NCI-H345 treated with DMSO at 0.1 percent for 48 hours (cell line): ENCODE results near the gene SSH2.
"Not testable (repeated sequence)": the region's sequence is repeated elsewhere in the genome, so short reads cannot be mapped to it uniquely, and the experiment has no call there.

Experiments
- DNase-seq: peaks from one replicate; lab custom pipeline; 2025; ENCODE audit not compliant: unreplicated experiment; lab: John Stamatoyannopoulos, UW

The SSH2 gene

GRCh38 chr17:29929533-29930408 lies at the start of gene SSH2:
TSS of gene SSH2 (minus strand) at chr17:29930228. CDS start at chr17:29930000, 228 bp downstream.
- DNase-seq: peak; percentile 93

GRCh38 chr17:29977836-29978235 lies 47.8 kb upstream of the SSH2 start:
- no peak for DNase-seq

DNA sequence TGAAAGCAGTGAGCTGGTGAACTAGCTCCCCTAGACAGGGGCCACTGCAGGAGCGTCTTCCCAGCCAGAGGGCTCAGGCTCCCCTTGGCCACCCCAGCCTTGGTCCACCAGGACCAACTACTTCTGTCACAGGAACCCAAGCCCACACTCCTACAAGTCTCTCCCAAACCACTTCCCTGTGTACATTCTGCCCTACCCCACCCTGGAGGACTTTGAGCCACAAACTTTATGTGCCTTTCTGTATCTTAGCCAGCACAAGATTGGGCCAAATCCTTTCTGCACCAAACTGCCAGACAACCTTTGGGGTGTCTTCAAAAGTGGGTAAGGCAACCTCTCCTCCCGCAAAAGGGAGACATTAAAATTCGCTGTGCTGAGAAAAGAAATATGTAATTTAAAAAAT lies 43.0 kb upstream of the SSH2 start:
- DNase-seq: no peak

- no peak for DNase-seq
These were observed 42.2 kb upstream of the SSH2 start for GRCh38 chr17:29972277-29972676.

DNA sequence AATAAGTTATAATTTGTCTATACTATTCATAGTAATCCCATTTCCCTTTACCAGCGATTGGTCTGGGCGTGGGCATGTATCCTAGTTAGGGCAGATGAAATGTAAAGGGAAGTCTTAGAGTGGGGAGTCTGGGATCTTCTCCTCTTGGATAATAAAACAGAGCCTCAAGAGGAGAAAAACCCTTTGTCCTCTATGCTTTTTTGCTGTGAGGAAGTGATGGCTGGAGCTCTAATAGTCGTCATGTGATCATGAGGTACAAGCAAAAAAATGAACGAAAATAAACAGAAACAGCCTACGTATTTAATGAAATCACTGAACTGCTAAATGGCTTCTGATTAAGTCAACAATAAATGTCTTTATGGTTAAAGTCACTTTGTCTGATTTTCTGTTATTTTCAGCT lies 38.2 kb upstream of the SSH2 start:
- DNase-seq: no peak

GRCh38 chr17:29962656-29963055 lies 32.6 kb upstream of the SSH2 start:
- DNase-seq: no peak

DNA sequence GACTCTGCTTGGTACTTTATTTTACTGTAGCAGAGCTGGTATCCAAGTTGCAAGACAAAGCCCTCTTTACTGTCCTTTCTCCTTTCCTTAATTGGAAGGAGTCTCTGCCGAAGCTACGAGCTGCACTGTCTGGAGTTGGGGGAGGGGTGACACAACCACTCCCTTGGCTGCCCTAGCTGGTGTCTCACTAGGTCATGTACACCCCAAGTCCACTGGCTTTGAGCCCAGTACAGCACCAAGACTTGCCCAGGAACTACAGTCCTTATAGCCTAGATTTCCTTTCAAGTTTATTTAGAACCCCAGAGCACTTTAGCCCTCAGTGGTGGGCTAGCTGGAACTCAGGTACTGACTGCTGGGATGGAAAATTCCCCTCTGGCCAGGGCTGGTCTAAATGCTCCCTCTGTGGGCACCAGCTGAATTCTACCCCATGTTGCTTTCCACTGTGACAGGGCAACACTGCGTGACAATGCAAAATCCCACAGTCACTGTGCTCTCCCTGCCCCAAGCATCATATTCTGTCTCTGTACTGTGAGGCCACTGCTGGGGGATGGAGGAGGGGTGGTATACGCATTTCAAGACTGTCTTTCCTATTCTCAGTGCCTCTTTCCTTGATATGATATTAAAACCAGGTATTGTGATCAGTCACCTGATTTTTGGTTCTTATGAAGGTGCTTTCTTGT lies 29.8 kb upstream of the SSH2 start:
- no peak for DNase-seq

DNA sequence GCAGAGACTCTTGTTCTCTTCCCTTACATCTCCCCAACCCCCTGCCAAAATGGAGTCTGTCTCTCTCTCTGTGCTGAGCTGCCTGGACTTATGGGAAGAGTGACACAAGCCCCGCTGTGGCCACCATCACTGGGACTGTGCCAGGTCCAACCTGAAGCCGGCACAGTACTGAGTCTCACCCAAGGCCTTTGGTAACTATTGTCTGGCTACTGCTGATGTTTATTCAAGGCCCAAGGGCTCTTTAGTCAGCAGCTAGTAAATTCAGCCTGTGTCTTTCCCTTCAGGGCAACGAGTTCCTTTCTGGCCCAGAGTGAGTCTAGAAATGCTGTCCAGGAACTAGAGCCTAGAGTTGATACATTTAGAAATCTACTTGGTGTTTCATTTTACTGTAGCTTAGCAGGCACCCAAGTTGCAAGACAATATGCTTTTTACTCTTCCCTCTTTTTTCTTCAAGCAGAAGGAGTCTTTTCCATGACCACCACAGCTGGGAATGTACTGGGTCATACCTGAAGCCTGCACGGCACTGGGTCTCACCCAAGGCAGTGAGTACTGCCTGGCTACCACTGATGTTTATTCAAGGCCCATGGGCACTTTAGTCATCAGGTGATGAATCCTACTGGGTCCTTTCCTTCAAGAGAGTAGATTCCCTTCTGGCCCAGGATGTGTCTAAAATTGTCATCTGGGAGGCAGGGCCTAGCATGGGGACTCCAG lies 29.1 kb upstream of the SSH2 start:
- no peak for DNase-seq

- not testable (repeated sequence) for DNase-seq
These were observed 27.5 kb upstream of the SSH2 start for GRCh38 chr17:29957488-29957887.

DNA sequence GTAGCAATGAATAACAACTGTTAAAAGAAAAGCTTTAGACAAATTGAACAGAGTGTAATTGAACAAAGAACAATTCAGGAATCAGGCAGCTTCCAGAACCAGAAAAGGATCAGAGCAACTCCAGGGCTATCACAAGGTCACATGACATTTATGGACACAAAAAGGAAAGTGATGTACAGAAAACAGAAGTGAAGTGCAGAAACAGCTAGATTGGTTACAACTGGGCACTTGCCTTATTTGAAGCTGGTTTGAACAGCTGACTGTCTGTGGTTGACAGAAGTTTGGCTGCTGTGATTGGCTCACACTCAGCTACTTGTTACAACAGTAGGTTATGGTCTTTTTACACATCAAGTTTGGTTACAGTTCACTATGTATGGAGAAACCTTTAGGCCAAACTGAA lies 26.2 kb upstream of the SSH2 start:
- no peak for DNase-seq

DNA sequence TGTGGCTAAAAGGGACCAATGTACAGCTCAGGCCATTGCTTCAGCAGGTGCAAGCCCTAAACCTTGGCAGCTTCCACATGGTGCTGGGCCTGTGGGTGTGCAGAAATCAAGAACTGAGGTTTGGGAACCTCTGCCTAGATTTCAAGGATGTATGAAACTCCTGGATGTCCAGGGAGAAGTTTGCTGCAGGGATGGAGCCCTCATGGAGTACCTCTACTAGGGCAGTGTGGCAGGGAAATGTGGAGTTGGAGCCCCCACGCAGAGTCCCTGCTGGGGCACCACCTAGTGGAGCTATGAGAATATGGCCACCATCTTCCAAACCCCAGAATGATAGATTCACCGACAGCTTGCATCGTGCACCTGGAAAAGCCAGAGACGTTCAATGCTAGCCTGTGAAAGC lies 24.4 kb upstream of the SSH2 start:
- DNase-seq: no peak

DNA sequence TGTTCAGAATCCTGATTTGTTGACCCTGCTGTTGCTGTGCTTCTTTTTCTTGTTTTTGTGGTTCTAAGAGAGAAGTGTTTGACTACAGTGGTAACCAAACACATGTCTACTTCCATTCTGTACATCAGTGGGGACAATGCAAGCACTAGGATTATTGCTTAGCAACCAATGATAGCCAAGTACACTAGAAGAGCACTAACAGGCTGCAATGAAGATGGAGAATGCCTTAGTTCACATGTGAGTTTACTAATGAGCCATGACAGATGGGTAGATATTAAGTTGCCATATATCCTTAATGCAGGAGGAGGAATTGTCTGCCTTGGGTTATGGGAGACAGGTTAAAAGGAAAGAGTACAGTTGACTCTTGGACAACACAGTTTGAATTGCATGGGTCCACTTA lies 19.7 kb upstream of the SSH2 start:
- peak; percentile 48 for DNase-seq

DNA sequence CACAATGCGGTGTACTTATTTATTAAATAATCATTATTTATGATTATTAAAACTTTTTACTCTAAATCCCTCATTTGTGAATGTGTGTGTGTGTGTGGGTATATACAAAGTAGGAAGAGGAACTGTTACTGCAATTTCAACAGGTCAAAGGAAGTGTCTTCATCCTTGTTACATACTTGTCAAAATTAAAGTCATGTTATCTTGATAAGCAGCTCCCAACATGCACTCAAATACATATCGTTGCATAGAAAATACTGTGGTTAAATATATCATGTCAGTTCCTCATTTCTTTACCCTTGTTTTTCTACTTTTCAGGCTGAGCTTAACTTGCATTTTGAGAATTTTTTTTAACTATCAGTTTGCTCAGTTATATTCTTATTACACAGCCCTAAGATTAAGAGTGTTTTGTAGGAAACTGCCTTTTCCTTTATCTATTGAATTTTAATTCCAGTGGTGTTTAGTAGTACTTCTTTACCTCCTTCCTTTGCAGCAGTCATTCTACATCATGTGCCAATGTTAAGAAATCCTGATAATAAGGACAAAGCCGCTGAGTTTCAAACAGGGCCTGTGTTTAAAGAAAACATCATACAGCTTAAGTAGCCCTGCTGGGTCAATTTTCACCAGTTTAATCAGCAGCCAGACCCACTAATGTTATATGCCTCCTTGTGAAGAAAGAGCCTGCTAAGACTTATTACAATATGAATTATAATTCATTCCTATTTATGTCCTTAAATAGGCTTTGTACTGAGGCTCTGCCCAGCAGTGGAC lies 18.6 kb upstream of the SSH2 start:
- DNase-seq: no peak

DNA sequence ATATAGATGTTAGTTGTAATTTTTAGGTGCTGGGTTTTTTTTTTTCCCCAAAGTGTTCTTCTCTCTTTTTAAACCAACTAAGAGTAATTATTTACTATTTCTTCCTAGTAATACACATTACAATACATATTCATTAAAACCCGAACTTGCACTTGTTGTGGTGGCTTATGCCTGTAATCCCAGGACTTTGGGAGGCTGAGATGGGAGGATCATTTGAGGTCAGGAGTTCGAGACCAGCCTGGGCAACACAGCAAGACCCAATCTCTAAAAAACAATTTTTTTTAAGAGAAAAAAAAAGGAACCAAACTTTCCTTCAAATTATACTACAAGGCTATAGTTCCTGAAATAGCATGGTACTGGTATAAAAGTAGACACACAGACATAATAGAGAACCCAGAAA lies 15.3 kb upstream of the SSH2 start:
- DNase-seq: no peak

DNA sequence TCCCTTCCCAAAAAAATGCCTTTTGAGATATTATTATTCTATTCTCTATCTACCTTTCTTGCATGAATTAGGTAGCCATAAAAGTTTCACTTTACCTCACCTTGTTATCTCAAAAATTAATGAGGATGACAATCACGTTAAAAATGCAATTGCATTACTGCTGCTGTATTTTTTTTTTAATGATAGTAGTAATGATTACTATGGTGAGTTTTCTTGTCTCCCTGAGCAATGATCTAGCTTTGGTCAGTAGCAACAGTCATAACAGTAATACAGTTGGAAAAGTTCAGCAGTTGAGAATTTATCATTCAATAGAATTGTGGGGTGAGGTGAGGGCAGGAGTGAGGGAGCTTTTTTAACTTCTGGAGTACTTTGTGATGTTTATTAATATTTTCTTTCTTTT lies 11.3 kb upstream of the SSH2 start, which contains the start of gene EFCAB5:
TSS of gene EFCAB5 (plus strand) at position 301 of the 400 bp plus-strand sequence. CDS start 163 bp downstream, outside the sequence.
- DNase-seq: no peak

DNA sequence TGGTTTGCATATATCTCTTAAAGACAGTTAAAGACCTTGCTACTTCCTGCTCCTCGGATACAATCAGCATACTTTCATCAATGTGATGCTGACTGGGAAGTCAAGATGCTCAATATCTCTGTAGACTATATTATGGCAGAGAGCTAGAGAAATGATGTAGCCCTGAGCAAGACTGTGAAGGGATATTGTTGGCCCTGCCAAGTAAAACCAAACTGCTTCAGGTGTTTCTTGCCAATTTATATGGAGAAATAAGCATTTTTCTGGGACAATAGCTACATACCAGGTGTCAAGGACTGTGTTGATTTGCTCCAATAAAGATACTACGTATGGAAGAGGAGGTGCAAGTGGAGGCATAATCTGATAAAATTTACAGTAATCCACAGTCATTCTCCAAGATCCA lies 6.7 kb upstream of the SSH2 start:
- no peak for DNase-seq

- not testable (repeated sequence) for DNase-seq
These were observed 5.9 kb upstream of the SSH2 start for GRCh38 chr17:29935909-29936308.

- no peak for DNase-seq
These were observed 3.4 kb upstream of the SSH2 start for GRCh38 chr17:29933379-29933778.

DNA sequence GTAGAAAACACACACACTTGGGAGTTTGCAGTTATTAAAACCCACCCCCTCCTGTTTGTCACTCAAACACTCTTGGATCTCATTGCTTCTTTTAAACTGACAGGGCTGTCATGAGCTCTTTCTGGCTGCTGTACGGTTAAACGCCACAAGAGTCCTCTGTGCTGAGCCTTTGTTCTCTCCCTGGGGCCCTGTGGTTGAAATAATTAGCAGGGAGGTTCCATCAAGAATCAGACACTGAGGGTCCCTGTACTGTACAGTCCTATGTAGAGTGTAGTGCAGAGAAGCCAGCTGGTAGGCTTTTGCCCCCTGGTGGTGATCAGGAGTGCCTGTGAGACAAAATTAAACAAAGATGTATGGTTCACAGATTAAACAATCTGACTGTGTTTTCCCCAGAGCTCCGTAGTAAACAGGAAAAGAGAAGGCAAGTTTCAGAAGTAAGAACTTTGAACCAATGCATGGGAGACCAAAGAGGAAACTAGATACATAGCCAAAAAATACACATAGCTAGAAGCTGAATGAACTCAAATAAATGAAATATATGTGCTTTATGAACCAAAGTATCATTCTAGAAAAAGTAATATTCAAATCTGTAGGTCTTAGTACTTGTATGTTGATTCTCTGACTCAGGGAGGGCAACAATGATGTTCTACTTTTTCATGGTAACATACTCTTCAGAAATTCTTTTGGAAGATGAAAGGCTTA lies 1.4 kb upstream of the SSH2 start:
- peak; percentile 95 for DNase-seq

DNA sequence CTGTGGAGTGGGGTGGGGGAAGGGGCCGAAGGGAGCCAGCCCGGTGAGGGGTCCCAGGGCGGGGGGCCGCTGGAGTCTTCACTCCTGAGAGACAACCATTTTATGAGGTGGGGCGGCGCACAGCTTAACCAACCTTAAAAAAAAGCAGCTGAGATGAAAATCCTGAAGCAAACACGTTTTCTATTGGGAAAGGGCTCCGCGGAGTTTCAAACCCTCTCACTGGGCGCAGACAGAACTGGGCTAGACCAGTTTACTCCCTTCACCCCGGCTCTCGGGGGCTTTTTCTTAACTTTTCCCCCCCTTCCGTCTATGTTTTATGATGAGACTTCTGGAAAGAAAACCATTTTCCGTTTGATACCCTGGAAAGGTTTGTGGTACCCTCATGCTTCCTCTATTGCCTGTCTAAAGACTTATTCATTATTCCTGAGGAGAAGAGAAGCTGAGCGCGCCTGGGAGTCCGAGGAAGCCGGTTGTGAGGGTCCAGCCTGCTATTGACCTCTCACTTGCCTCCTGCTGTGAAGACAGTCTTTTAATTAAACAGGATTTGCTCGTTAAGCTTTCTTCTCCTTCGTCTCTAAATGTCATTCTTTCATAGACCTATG lies 482 bp upstream of the SSH2 start:
- DNase-seq: peak; percentile 78
